IPS DF 4.7 (cell line): ENCODE measurements around the gene ZNF445.
"Not testable (repeated sequence)": the region's sequence is repeated elsewhere in the genome, so short reads cannot be mapped to it uniquely, and the experiment has no call there.

Source experiments
- DNase-seq: peaks from one replicate; pipeline ENCODE4 v3.0.0-alpha.2; 2013; ENCODE audit warnings: low spot score; ENCODE audit errors: extremely low read depth

ZNF445 gene

GRCh38 chr3:44477312-44478030 lies at the start of gene ZNF445:
ZNF445 (minus strand) TSS chr3:44477670; CDS start chr3:44455549, 22,121 bp downstream.
- DNase-seq, result no peak

DNA sequence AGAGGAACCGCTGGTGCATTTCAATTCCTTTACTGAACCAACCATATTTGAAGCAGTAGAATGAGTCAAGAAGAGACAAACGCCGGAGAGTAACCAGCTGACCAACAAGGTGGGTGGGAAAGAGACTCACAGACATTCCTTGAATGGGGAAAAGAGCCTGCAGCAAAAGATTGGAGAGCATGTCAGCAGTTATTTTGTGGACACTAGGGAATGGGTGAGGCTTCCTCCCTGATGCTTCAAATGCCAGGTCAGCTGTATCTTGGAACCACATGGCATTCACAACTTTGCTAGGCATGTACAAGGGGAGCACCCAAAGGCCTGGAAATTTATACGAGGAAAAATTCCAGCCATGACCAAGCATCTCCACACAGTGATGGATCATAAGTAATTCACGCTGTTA lies 47.6 kb upstream of the ZNF445 start:
- DNase-seq, result no peak

DNA sequence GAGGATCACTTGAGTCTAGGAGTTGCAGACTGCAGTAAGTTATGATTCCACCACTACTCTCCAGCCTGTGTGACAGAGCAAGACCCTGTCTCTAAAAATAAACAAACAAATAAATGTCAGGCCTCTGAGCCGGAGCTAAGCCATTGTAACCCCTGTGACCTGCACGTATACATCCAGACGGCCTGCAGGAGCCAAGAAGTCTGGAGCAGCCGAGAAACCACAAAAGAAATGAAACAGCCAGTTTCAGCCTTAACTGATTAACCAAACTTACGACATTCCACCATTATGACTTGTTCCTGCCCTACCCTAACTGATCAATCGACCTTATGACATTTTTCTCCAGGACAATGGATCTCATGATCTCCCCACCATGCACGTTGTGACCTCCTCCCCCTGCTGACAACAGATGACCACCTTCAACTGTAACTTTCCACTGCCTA lies 45.0 kb upstream of the ZNF445 start:
- DNase-seq, result no peak

- no peak for DNase-seq
Measured at GRCh38 chr3:44521721-44522120, 44.3 kb upstream of the ZNF445 start.

- no peak for DNase-seq
Measured at GRCh38 chr3:44518782-44519156, 41.3 kb upstream of the ZNF445 start.

- no peak for DNase-seq
Measured at GRCh38 chr3:44516230-44516629, 38.8 kb upstream of the ZNF445 start.

DNA sequence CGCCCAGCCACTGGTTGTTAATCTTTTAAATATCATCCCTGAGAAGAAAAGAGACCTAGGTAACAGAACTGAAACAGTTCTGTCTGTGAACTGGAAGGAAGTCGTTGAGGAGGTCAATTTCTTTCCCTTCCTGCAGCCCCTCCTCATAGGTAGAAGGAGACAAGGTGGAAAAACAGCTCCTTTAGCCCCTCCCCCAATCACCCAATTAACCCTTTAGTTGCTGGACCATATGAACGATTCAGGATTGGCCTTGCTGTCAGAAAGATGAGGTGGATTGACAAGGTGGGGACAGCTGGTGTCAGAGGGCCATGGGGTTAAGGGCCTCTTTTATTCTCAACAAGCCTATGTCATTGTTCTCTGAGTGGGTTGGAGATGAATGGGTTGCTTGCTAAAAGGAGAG lies 36.0 kb upstream of the ZNF445 start:
- DNase-seq, result no peak

- DNase-seq, result no peak
Measured at GRCh38 chr3:44511238-44511566, 33.7 kb upstream of the ZNF445 start.

DNA sequence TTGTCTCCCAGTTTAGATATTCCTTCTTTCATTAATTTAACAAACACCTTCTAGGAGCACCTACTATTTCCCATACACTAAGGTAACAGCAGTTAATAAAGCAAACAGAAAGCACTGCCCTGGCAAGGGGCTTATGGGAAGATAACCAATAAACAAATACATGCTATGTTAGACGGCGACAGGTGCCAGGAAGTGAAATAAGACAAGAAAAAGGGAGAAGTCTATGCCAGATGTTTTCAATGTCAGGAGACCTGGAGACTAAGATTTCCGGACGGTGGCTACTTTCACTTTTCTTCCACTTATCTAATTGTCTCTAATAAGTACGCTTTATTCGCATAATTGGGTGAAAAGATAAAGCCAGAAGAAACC lies 32.5 kb upstream of the ZNF445 start:
- no peak for DNase-seq

- DNase-seq, result no peak
Measured at GRCh38 chr3:44509393-44509921, 32.0 kb upstream of the ZNF445 start.

GRCh38 chr3:44506961-44507360 lies 29.5 kb upstream of the ZNF445 start:
- DNase-seq, result no peak

- no peak for DNase-seq
Measured at GRCh38 chr3:44506556-44506955, 29.1 kb upstream of the ZNF445 start.

DNA sequence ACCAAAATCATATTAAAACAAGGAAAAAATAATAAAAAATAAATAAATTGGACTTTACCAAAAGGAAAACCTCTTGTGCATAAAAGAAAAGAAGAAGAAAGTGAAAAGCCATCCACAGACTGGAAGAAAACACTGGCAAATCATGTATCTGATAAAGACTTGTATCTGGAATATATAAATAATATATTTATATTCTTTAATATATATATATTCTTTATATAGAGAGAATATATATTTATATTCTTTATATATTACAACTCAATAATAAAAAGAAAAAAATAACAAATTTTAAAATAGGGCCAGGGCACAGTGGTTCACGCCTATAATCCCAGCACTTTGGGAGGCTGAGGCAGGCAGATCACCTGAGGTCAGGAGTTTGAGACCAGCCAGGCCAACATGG lies 27.1 kb upstream of the ZNF445 start:
- no peak for DNase-seq

DNA sequence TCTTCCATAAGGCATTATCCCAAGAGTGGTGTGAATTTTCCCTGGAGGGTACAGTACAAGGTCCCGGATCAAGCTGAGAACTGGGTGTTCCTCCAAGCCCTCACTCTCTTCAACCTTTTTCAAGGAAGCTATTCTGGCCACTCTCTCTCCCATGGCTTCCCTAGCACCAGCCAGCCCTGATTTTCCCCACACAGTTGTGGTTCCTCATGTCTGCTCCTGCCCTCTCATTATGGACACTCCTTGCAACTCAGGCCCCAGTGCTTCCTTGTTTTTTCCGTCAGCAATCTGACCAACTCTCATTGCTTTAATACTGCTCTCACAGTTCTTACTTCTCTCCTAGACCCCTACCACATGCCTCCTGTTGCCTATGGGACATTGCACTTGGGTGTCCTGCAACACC lies 25.7 kb upstream of the ZNF445 start:
- not testable (repeated sequence) for DNase-seq

- no peak for DNase-seq
Measured at GRCh38 chr3:44501971-44502370, 24.5 kb upstream of the ZNF445 start.

DNA sequence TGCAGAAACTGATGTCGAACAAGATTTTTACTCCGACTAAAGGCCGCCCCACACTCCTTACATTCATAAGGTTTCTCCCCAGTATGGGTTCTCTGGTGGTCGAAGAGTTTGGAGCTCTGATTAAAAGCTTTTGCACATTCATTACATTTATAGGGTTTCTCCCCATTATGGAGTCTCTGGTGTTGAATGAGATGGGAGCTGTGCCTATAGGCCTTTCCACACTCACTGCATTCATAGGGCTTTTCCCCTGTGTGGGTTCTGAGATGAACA lies 22.4 kb upstream of the ZNF445 start:
- DNase-seq, result not testable (repeated sequence)

DNA sequence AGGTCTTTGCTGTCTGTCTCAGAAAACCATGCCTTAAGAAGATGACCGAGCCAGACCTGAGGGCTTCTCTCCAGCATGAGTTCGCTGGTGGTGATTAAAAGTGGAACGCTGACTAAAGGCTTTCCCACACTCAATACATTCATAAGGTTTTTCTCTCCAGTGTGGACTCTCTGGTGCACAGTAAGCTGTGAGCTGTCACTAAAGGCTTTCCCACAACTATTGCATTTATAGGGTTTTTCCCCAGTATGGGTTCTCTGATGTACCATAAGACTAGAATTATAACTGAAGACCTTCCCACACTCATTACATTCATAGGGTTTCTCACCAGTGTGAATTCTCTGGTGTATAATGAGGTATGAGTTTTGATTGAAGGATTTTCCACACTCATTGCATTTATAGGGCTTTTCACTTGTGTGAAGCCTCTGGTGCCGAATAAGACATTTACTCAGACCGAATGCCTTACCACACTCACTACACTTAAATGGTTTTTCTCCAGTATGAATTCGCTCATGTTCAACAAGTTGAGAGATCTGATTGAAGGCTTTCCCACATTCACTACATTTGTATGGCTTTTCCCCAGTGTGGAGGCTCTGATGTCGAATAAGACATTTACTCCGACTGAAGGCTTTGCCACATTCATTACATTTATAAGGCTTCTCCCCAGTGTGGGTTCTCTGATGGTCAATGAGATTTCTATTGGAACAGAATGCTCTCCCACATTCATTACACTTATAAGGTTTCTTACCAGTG lies 21.9 kb upstream of the ZNF445 start:
- DNase-seq, result no peak

DNA sequence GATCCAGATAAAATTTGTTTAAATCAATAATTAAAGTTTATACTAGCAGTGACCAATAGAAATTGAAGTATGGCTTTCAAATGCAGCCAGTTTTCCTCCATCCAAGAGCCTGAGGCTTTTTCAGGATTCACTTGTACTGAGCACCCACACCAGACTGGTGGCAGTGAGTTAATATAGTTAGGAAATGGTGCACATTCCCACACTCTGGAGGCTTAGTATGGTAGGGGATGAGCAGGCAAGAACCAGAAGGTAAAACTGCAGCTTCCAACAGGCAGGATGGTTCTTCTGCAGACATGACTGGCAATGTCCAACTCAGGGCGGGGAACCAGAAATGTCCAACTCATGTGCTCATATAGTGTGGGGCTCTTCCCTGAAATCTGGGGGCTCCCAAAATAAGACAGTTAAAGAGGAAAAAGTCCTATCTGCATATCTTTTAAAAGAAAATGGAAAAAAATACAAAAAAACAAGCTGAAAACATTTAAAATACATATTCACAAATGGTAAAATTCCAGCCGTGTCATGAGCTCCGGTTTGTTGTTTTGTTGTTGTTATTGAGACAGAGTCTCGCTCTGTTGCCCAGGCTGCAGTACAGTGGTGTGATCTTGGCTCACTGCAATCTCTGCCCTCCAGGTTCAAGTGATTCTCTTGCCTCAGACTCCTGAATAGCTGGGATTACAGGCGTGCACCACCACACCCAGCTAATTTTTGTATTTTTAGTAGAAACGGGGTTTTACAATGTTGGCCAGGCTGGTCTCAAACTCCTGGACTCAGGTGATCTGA lies 18.4 kb upstream of the ZNF445 start:
- DNase-seq, result no peak

DNA sequence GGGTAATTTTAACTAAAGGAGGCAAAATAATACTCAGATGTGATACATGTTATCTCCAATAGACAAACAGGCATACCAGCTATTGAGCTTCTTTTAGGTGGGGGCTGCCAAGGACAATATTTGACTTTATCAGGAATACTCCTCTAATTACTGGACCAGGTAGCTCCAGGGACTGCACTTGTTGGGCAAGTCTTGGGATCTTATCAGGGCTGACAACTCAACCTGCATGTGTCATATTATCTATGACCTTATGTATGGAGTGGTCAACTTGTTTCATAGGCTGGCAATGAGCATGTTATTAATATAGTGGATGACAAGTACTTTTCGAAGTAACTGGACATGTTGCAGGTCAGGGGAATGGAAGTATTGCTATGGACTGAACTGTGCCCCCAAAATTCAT lies 15.0 kb upstream of the ZNF445 start:
- DNase-seq, result no peak

DNA sequence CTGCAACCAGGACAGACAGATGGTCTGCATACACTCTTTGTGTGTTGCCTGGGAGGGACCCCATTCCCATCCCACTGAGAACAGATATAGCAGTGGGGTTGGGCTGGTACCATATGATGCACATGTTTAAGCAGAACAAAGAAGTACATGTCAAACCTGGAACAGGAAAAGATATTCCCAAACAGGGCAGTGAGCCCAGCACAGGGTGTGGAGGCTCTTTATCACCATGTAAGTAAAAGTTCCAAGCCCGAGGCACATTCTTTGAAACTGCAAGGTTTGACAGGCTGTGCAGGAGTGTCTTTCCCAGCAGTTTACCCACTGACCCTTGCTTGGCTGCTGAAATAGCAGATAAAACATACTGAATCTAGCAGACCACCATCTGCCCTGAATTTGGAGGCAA lies 5.3 kb upstream of the ZNF445 start:
- DNase-seq, result no peak

DNA sequence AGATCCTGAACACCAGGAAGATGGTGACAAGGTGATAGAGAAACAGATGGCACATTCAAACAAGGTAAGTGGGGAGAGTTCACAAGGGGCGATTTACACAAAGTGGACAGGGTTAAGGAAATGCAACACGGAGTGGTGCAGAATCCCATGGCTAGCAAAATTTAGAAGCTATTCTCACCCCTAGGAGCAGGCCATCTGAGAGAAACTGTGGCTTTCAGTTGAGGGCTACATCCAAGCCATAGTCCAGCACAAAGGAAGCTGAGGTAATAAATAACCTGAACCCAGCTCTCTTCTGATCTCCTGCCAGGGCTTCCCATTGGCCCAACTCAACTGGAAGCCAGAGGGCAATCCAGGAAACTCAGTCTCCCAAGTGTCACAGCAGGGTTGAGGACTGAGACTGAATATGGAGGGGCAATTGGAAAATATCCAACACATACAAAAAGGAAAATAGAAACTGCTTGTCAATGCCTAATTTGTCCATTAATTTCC lies 1.2 kb upstream of the ZNF445 start:
- no peak for DNase-seq

DNA sequence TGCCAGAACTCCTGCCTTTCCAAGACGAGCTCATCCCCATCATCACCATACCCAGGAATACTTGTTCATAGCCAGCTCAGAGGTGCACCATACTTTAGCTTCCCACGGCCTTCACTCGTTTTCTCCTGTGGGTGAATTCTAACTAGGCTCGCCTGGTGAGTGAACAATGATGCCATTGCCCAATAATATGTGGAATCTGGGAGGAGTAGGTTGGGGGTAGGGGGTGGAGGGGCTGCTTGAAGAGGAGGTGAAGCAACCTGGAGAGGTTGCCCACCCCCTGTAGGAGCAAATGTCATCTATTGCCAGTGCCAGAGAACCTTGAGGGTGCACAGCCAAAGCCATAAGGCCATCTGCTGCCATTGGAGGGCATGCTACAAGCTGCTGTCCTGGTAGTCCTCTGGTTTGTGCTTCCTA lies 592 bp upstream of the ZNF445 start:
- DNase-seq, result no peak
